ENCODE data around the gene STAMBP.

STAMBP gene

GRCh38 chr2:73891276-73891901, 62.6 kb downstream of the STAMBP start:
- H3K4me3 ChIP-seq (replicated peaks; ENCODE audit: low read depth, low read length): no peak overlapping the region
- H3K36me3 ChIP-seq (ENCODE audit: control insufficient read depth, insufficient read depth, low read length): no peaks in the 10 kb centered on the region
- no peak for DNase-seq (ENCODE audit: extremely low read depth, insufficient read length)
- no peaks in the 10 kb centered on the region for H3K27me3 ChIP-seq (replicated peaks; ENCODE audit: control insufficient read depth, insufficient read depth, low read length)
- TF ChIP-seq CTCF (IDR thresholded peaks at IDR 0.05; ENCODE audit: insufficient read depth, low read length, poor library complexity, severe bottlenecking): no peak

GRCh38 chr2:73892631-73893329, 64.0 kb downstream of the STAMBP start, which contains the start of gene ACTG2:
Gene ACTG2, plus strand, starts transcription at chr2:73893008. Its CDS starts 8,304 bp downstream, at chr2:73901312.
- DNase-seq (ENCODE audit: extremely low read depth, insufficient read length): no peak
- Histone ChIP-seq H3K36me3 (ENCODE audit: control insufficient read depth, insufficient read depth, low read length) (no peaks in the 10 kb centered on the region), H3K4me3 (replicated peaks; ENCODE audit: low read depth, low read length) (no peak within 1 kb of the TSS), H3K27me3 (replicated peaks; ENCODE audit: control insufficient read depth, insufficient read depth, low read length) (no peaks in the 10 kb centered on the region)
- TF ChIP-seq CTCF (IDR thresholded peaks at IDR 0.05; ENCODE audit: insufficient read depth, low read length, poor library complexity, severe bottlenecking): no peak

- no peak for TF ChIP-seq CTCF (IDR thresholded peaks at IDR 0.05; ENCODE audit: insufficient read depth, low read length, poor library complexity, severe bottlenecking)
- no peaks in the 10 kb centered on the region for H3K27me3 ChIP-seq (replicated peaks; ENCODE audit: control insufficient read depth, insufficient read depth, low read length)
- no peak for DNase-seq (ENCODE audit: extremely low read depth, insufficient read length)
These were observed 65.2 kb downstream of the STAMBP start for GRCh38 chr2:73893764-73894474.

GRCh38 chr2:73894475-73894850, 65.7 kb downstream of the STAMBP start:
- Histone ChIP-seq H3K27me3 (replicated peaks; ENCODE audit: control insufficient read depth, insufficient read depth, low read length) (no peaks in the 10 kb centered on the region), H3K36me3 (ENCODE audit: control insufficient read depth, insufficient read depth, low read length) (no peaks in the 10 kb centered on the region), H3K4me3 (replicated peaks; ENCODE audit: low read depth, low read length) (no peak overlapping the region)
- DNase-seq (ENCODE audit: extremely low read depth, insufficient read length): no peak
- TF ChIP-seq CTCF (IDR thresholded peaks at IDR 0.05; ENCODE audit: insufficient read depth, low read length, poor library complexity, severe bottlenecking): no peak

More at GRCh38 chr2:73893764-73894474, 65.2 kb downstream of the STAMBP start:
- Histone ChIP-seq H3K4me3 (replicated peaks; ENCODE audit: low read depth, low read length) (no peak overlapping the region), H3K36me3 (ENCODE audit: control insufficient read depth, insufficient read depth, low read length) (no peaks in the 10 kb centered on the region)

- Histone ChIP-seq H3K4me3 (replicated peaks; ENCODE audit: low read depth, low read length) (no peak overlapping the region), H3K27me3 (replicated peaks; ENCODE audit: control insufficient read depth, insufficient read depth, low read length) (no peaks in the 10 kb centered on the region), H3K36me3 (ENCODE audit: control insufficient read depth, insufficient read depth, low read length) (no peaks in the 10 kb centered on the region)
- no peak for TF ChIP-seq CTCF (IDR thresholded peaks at IDR 0.05; ENCODE audit: insufficient read depth, low read length, poor library complexity, severe bottlenecking)
- no peak for DNase-seq (ENCODE audit: extremely low read depth, insufficient read length)
These were observed 66.1 kb downstream of the STAMBP start for GRCh38 chr2:73894877-73895276.
